Measurements from ENCODE around the gene SLC17A5.
"Not testable (repeated sequence)": the region's sequence is repeated elsewhere in the genome, so short reads cannot be mapped to it uniquely, and the experiment has no call there.

The SLC17A5 gene

GRCh38 chr6:73614802-73615201, 39.0 kb downstream of the SLC17A5 start:
- DNase-seq (ENCODE audit: low spot score) = no peak

- DNase-seq (ENCODE audit: low spot score) = no peak
Observed at GRCh38 chr6:73613806-73614536, 39.8 kb downstream of the SLC17A5 start.

- no peak for DNase-seq (ENCODE audit: low spot score)
Observed at GRCh38 chr6:73612611-73613010, 41.2 kb downstream of the SLC17A5 start.

GRCh38 chr6:73610444-73611275, 43.1 kb downstream of the SLC17A5 start:
- DNase-seq (ENCODE audit: low spot score) = peak; percentile 71

GRCh38 chr6:73608761-73609160, 45.0 kb downstream of the SLC17A5 start:
- DNase-seq (ENCODE audit: low spot score) = no peak

GRCh38 chr6:73606428-73606827, 47.4 kb downstream of the SLC17A5 start:
- no peak for DNase-seq (ENCODE audit: low spot score)

GRCh38 chr6:73604461-73604860, 49.3 kb downstream of the SLC17A5 start:
- DNase-seq (ENCODE audit: low spot score) = no peak

- no peak for DNase-seq (ENCODE audit: low spot score)
Observed at GRCh38 chr6:73604020-73604419, 49.8 kb downstream of the SLC17A5 start.

- DNase-seq (ENCODE audit: low spot score) = no peak
Observed at GRCh38 chr6:73586416-73586974, 67.3 kb downstream of the SLC17A5 start.

- DNase-seq (ENCODE audit: low spot score) = peak; percentile 70
Observed at GRCh38 chr6:73585566-73586415, 68.0 kb downstream of the SLC17A5 start.

GRCh38 chr6:73581293-73581692, 72.5 kb downstream of the SLC17A5 start:
- DNase-seq (ENCODE audit: low spot score) = no peak

GRCh38 chr6:73580247-73581149, 73.3 kb downstream of the SLC17A5 start:
- peak; percentile 90 for DNase-seq (ENCODE audit: low spot score)

- peak; percentile 10 for DNase-seq (ENCODE audit: low spot score)
Observed at GRCh38 chr6:73579851-73580246, 73.9 kb downstream of the SLC17A5 start.

GRCh38 chr6:73579389-73579788, 74.4 kb downstream of the SLC17A5 start:
- no peak for DNase-seq (ENCODE audit: low spot score)

GRCh38 chr6:73577676-73578075, 76.1 kb downstream of the SLC17A5 start:
- DNase-seq (ENCODE audit: low spot score) = no peak

GRCh38 chr6:73572531-73572930, 81.3 kb downstream of the SLC17A5 start:
- DNase-seq (ENCODE audit: low spot score) = not testable (repeated sequence)

GRCh38 chr6:73571218-73572181, 82.3 kb downstream of the SLC17A5 start:
- not testable (repeated sequence) for DNase-seq (ENCODE audit: low spot score)

- DNase-seq (ENCODE audit: low spot score) = no peak
Observed at GRCh38 chr6:73569121-73569520, 84.7 kb downstream of the SLC17A5 start.

GRCh38 chr6:73566954-73567591, 86.7 kb downstream of the SLC17A5 start:
- DNase-seq (ENCODE audit: low spot score) = no peak
